NT2/D1 (cell line): ENCODE results near the gene MAD1L1.

Experiments
- SUZ12 ChIP-seq: IDR thresholded peaks from 2 replicates; pipeline ENCODE4 v1.6.1; 2011; ENCODE audit not compliant: insufficient read length, insufficient read depth; ENCODE audit errors: extremely low read depth
- YY1 ChIP-seq: IDR thresholded peaks from 2 replicates; pipeline ENCODE4 v1.6.1; 2011; ENCODE audit not compliant: insufficient read length, insufficient read depth
- ZNF274 ChIP-seq: IDR thresholded peaks from 2 replicates; pipeline ENCODE4 v1.6.1; 2011; ENCODE audit warnings: mild to moderate bottlenecking, low read depth, low read length

GRCh38 chr7:1845536-1846311 lies 387.0 kb downstream of the MAD1L1 start:
- TF ChIP-seq ZNF274 (no peak), SUZ12 (no peak), YY1 (no peak)
